Adrenal gland (tissue), 12 donors: ENCODE data around the gene ARMC9. TPM values are rescaled to one million over a fixed set of nuclear protein-coding genes. Genes with fewer than 3 reads are reported as not detected.

Experiments
- DNase-seq, 7 donors: peaks; one replicate each; pipeline ENCODE4 v3.0.0-alpha.2; 2019 to 2020
- H3K27ac ChIP-seq, 5 donors: fragments of 200-600 bp; sonication (generic) in 4 of 5; 1 replicate in 3 of 5; 2 replicates in 2 of 5; pipeline versions ENCODE4 v1.5.1 to v1.8.0; 2016 to 2020; ENCODE audit warnings: mild to moderate bottlenecking in 1 of 5
- H3K27me3 ChIP-seq: fragments of 200-600 bp; 2 replicates; pipeline ENCODE4 v1.8.0; 2021
- H3K36me3 ChIP-seq, 2 donors: fragments of 200-600 bp; replicated peaks in 1 of 2; 1 replicate in 1 of 2; 2 replicates in 1 of 2; pipeline versions ENCODE4 v1.5.1 to v1.8.0; 2018 to 2022
- H3K4me1 ChIP-seq, 2 donors: fragments of 200-600 bp; replicated peaks in 1 of 2; 1 replicate in 1 of 2; 2 replicates in 1 of 2; pipeline versions ENCODE4 v1.5.1 to v1.8.0; 2018 to 2021
- H3K4me3 ChIP-seq, 4 donors: fragments of 200-600 bp; sonication (generic) in 3 of 4; one replicate each; pipeline ENCODE4 v1.5.1; 2016 to 2018
- H3K9me3 ChIP-seq, 3 donors: fragments of 200-600 bp; sonication (generic) in 1 of 3; replicated peaks in 1 of 3; 1 replicate in 2 of 3; 2 replicates in 1 of 3; pipeline versions ENCODE4 v1.5.1 to v1.8.0; 2016 to 2021
- CTCF ChIP-seq, 6 experiments: fragments of 450-650 bp in 4 of 6; fragments of 200-600 bp in 2 of 6; sonication (generic) in 1 of 6; IDR thresholded peaks; 1 replicate in 5 of 6; 2 replicates in 1 of 6; pipeline versions ENCODE4 v1.5.1 to v1.8.0; 2016 to 2021; ENCODE audit warnings: antibody characterized with exemption in 6 of 6, mild to moderate bottlenecking in 2 of 6, moderate library complexity in 1 of 6
- POLR2A ChIP-seq, 2 donors: fragments of 450-650 bp; IDR thresholded peaks; one replicate each; pipeline ENCODE4 v1.6.1; 2017; ENCODE audit warnings: antibody characterized with exemption in 2 of 2, mild to moderate bottlenecking in 2 of 2, moderate library complexity in 1 of 2
- WGBS, 4 donors: extraction: QIAGEN DNeasy Blood & Tissue Kit in 2 of 4; methylation state at CpG; one replicate each; pipeline versions ENCODE4 v1.1.5 to v1.1.7; 2013 to 2017; 5-methylcytosine and 5-hydroxymethylcytosine counted together
- intact Hi-C, 2 donors: fragments of 100-400 bp; cut with DNase I; formaldehyde crosslinking; loops; one replicate each; pipeline versions ENCODE4 v1.14.1 to v1.15.0; 2022 to 2023
- polyA plus RNA-seq, 3 donors: library from polyadenylated mRNA; stranded (reverse); fragments of 200-250 nt in 2 of 3; fragments of 350-450 nt in 1 of 3; fragmentation: Illumina TruSeq in 1 of 3; extraction: RNeasy Lipid Tissue Mini Kit (QIAGEN cat#74804) in 1 of 3; gene quantifications; one replicate each; pipeline ENCODE4 v1.2.3, GENCODE V29; 2013 to 2014
- total RNA-seq, 9 donors: library from RNA; depleted of rRNA in 4 of 9; stranded (reverse); fragments of >200 nt in 4 of 9; fragments of 120-200 nt in 1 of 9; fragmentation: NEBNext Ultra II Directional in 1 of 9; extraction: Animal tissue kit (Norgen Biotek cat#: 25700) in 1 of 9; gene quantifications; one replicate each; pipeline versions ENCODE4 v1.1.0 to v1.2.4, GENCODE V29; 2013 to 2023
- donor health status: healthy with polysubstance abuse.
- donor health status: Bipolar disorder and iron deficiency.
- donor health status: DM: yes; HTN: yes; CAD: no.
- donor health status: DM: no; HTN: no; CAD: no.
- donor health status: DM: no; HTN: no; CAD: no.
- donor health status: DM: yes; HTN: yes; CAD: no.

Gene ARMC9
- total and polyA plus RNA-seq, 12 donors = 22.0 to 109 (median 54.2) TPM

GRCh38 chr2:231270221-231271114, 72.0 kb downstream of the ARMC9 start:
- H3K9me3 ChIP-seq = no peaks in the 10 kb centered on the region
- H3K4me3 ChIP-seq = peak overlapping the region in 1 of 4 donors; percentile 1
- intact Hi-C loops = no loop called here
- DNase-seq = peak; percentile 71 to 93 (median 83)
- H3K27me3 ChIP-seq = no peaks in the 10 kb centered on the region
- WGBS, 4 donors = 46 to 53% (median 50%) methylated on average over 20 of the region's 20 CpGs
- peak overlapping the region; percentile 42 to 94 (median 84) for H3K27ac ChIP-seq
- peaks cover 12 to 15% of the 10 kb centered on the region in 2 donors for H3K4me1 ChIP-seq
- TF ChIP-seq POLR2A (IDR thresholded peaks at IDR 0.05) (no peak), CTCF (IDR thresholded peaks at IDR 0.05) (no peak)
- peaks cover 0 to 24% of the 10 kb centered on the region in 2 donors for H3K36me3 ChIP-seq

GRCh38 chr2:231272991-231273390, 74.6 kb downstream of the ARMC9 start:
- H3K27ac ChIP-seq = peak overlapping the region in 1 of 5 donors; percentile 92
- WGBS, 4 donors = 82 to 91% (median 88%) methylated on average over 4 of the region's 4 CpGs
- intact Hi-C loops = no loop called here
- peak in 1 of 7 donors; percentile 57 for DNase-seq
- H3K27me3 ChIP-seq = no peaks in the 10 kb centered on the region
- peaks cover 12 to 15% of the 10 kb centered on the region in 2 donors for H3K4me1 ChIP-seq
- no peak overlapping the region for H3K4me3 ChIP-seq
- no peak for TF ChIP-seq CTCF (IDR thresholded peaks at IDR 0.05)
- no peak for TF ChIP-seq POLR2A (IDR thresholded peaks at IDR 0.05)
- peaks cover 0 to 41% of the 10 kb centered on the region in 2 donors for H3K36me3 ChIP-seq
- H3K9me3 ChIP-seq = no peaks in the 10 kb centered on the region

DNA sequence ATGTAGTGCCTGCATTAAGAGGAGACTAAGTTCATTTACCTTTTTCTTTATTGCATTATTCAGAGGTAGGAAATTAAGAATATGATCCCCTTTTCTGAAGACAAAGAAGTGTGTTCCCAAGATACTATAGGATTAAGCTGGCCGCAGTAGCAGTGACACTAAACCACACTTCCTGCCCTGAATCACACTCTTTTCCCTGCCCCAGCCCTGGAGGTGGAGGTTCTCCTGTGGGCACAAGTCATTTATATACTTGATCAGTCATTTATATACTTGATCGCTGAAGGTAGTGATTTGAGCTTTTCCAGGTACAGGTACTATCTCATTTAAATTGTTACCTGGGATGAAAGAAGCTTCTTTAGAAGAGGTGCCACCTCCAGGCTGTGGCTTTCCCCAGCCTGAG, 78.6 kb downstream of the ARMC9 start:
- peaks cover 0 to 4% of the 10 kb centered on the region in 2 donors for H3K4me1 ChIP-seq
- TF ChIP-seq CTCF (IDR thresholded peaks at IDR 0.05) (no peak), POLR2A (IDR thresholded peaks at IDR 0.05) (no peak)
- no peak overlapping the region for H3K4me3 ChIP-seq
- intact Hi-C loops = no loop called here
- peak in 1 of 7 donors; percentile 30 for DNase-seq
- H3K36me3 ChIP-seq = peaks cover 0 to 74% of the 10 kb centered on the region in 2 donors
- no peaks in the 10 kb centered on the region for H3K9me3 ChIP-seq
- no peaks in the 10 kb centered on the region for H3K27me3 ChIP-seq
- no peak overlapping the region for H3K27ac ChIP-seq
- 88 to 95% (median 92%) methylated on average over 2 of the region's 2 CpGs for WGBS, 4 donors

- TF ChIP-seq CTCF (IDR thresholded peaks at IDR 0.05) = no peak
- no peak for TF ChIP-seq POLR2A (IDR thresholded peaks at IDR 0.05)
- H3K27me3 ChIP-seq = no peaks in the 10 kb centered on the region
- H3K9me3 ChIP-seq = no peaks in the 10 kb centered on the region
- peaks cover 0 to 4% of the 10 kb centered on the region in 2 donors for H3K4me1 ChIP-seq
- H3K27ac ChIP-seq = peak overlapping the region in 1 of 5 donors; percentile 19
- peaks cover 0 to 76% of the 10 kb centered on the region in 2 donors for H3K36me3 ChIP-seq
- DNase-seq = no peak
- intact Hi-C loops = no loop called here
- no peak overlapping the region for H3K4me3 ChIP-seq
- WGBS, 4 donors = 81 to 85% (median 83%) methylated on average over 8 of the region's 8 CpGs
Measured at GRCh38 chr2:231277962-231278361, 79.5 kb downstream of the ARMC9 start.
